Measurements from ENCODE around the gene BCAR1.
"Not testable (repeated sequence)": the region's sequence is repeated elsewhere in the genome, so short reads cannot be mapped to it uniquely, and the experiment has no call there.

The BCAR1 gene

DNA sequence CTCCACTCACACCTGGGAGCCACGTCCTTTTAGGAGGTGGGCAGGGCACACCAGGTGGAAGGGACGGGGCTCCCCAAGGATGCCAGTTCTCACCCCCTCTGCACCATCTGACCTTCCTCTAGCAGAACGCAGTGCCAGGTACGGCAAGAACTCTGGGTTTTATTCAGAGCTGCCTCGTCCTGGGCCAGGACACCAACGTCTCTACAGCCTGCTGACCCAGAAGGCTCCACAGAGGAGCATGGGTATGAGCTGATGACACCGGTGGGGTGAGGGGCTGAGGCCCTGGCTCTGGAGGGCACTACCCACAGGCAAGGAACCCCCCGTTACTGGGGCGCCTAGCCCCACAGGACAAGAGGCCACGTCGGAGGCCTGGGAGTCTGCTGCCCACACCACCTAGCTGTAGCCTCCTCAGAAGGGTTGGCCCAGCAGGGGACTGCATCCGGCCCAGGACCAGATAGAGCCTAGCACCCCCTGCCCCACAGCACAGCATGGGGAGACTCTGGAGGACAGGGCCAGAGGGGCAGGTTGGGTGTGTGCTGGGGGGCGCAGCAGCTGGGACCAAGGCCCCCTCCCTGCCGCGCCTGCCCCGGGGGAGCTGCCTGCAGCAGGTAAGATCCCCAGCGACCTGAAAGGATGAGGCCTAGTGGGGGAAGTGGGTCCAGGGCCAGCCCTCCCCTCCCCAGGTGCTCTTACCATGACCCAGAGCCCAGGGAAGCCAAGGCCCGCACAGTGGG, 13.9 kb downstream of the BCAR1 start:
- DNase-seq = no peak

DNA sequence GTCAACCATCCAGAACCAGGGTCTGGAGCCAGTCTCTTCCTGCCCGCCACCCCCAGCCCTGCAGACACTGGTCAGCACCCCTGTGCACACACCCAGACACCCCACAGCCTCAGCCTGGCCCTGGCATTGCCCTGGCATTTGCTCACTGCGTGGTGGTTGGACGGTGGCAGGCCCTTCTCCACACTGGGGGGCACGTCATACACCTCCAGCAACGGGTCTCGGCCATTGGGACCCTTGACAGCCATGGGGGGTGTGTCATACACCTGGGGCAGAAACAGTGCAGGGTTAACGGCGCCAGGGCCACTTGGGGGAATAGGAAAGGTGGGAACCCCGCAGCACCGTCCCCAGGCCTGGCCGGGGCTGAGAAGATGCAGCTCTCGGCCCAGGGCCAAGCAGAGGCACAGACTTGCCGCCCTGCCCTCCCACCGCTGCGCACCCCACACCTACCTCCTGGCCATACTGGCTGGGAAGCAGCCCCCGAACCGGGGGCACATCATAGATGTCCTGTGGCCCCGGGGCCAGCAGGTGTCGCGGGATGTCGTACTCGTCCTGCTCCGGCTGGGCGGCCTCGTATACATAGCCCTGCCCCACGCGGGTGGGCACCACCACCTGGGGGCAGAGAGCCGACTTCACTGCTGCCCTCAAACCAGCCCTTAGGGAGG, 14.6 kb downstream of the BCAR1 start:
- DNase-seq = no peak

DNA sequence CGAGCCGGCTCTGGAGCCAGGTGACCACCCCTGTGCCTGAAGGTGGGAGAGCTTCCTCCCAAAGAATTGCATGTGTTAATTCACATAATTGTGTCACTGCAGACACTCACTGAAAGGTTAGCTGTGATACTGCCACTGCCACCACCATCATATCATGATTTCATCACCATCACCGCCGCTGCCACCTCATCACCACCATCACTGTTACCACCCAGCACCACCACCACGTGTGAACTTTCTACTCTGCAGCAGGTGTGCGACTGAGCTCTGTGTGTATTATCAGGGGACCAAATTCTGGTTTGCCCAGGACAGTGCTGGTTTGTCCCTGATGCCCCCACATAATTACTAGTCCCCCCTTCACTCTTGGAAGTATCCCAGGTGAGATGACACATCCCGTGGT, 15.2 kb downstream of the BCAR1 start:
- peak; percentile 51 for DNase-seq

DNA sequence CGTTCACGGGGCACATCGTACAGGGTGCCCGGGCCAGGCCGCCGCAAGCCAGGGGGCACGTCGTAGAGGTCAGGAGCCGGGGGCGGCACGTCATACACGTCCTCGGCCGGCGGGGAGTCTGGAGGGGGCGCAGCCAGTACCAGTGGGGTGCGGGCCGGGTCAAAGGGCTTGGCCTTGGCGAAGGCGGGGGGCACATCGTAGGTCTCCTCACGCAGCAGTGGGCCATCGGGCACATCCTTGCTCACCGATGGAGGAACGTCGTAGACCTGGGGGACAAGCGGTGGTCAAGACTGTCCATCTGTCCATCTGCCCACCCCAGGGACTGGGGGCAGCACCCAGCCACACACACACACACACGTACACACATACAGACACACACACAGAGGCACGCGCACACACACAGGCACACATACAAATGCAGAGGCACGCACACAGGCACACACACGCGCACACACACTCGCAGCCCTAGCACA, 15.7 kb downstream of the BCAR1 start:
- no peak for DNase-seq

DNA sequence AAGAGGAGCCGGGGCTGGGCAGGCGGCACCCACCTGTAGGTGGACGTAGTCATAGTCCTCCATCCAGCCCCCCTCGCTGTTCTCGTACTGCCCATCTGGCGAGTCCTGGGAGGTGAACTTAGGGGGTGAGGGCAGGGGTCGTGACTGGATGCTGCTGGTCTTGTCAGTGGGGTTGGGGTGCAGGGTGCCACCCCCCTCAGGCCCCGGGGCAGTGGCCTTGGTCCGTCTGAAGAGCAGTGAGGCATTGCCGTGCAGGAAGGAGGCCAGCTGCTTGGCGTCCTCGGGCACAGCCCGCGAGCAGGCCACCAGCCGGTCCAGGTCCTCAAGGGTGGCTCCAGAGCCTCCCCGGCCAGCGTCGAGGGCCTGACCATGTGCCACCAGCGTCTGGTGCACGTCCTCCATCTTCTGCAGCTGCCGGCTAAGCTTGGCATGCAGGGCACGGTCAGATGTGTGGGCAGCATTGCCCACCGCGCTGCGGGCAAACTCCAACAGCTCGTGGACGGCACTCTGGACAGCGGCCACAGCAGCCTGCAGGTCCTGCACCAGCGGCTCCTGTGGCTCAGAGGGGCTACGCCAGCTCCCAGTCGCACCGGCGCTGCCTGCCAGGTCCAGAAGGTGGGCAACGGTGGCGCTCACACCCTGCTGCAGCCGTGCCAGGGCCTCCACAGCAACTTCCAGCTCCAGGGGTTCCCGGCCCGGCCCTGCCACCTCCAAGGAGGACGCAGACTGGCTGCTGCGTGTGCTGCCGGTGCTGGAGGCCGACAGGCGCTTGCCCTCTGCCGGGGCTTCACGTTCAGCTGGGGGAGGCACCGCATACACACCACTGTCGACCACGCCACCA, 16.3 kb downstream of the BCAR1 start:
- no peak for DNase-seq

DNA sequence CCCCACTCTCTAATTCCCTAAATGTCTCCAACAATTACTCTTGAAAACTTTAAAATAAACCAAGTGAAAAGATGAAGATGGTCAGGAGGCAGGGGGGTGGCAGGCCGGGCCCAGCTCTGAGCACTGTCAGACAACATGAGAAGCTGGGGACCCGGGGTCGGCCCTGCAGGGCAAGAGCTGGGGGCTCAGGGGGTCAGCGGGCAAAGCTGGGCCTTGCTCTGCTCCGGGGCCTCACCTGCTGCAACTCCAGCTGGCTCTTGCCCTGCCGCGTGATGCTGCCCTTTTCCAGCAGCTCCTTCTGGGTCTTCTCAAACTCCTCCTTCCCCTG, 17.8 kb downstream of the BCAR1 start:
- no peak for DNase-seq

DNA sequence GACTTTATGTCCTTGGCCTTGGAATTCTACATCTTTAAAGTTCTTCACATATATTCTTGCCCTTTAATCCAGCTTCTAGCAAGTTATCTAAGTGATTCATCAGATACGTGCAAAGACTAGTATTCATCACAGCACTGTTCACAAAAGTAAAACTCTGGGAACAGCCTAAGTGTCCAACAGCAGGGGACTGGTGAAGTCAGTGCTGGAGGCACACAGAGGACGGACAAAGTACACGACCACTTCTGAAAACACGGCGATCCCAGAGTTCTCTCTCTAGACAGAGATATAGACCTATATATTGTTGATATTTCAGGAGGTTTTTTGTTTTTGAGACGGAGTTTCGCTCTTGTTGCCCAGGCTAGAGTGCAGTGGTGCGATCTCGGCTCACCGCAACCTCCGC, 19.9 kb downstream of the BCAR1 start:
- no peak for DNase-seq

DNA sequence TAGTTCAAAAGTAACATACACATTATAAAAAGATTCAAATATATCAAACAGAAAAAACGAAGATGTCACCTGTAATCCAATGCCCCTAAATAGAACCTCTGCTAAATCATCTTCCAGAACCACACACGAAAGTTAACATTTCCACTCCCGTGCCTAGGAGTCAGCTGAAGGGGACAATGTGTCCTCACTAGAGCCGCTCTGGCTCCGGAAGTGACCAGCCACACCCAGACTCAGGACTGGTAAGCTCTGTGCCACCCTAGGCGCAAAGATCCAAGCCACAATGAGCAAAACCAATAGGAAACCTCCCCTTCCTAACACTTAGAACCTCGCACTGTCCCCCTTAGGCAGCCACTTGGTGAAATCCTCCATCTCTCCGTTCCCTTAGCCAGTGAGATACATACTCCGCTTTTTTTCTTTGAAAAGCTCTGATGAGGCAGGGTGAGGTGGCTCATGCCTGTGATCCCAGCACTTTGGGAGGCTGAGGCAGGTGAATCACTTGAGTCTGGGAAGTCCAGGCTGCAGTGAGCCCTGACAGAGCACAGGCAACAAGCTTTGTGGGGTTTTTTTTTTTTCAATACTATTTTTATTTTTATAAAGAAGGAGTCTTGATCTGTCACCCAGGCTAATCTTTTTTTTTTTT, 20.8 kb downstream of the BCAR1 start:
- no peak for DNase-seq

DNA sequence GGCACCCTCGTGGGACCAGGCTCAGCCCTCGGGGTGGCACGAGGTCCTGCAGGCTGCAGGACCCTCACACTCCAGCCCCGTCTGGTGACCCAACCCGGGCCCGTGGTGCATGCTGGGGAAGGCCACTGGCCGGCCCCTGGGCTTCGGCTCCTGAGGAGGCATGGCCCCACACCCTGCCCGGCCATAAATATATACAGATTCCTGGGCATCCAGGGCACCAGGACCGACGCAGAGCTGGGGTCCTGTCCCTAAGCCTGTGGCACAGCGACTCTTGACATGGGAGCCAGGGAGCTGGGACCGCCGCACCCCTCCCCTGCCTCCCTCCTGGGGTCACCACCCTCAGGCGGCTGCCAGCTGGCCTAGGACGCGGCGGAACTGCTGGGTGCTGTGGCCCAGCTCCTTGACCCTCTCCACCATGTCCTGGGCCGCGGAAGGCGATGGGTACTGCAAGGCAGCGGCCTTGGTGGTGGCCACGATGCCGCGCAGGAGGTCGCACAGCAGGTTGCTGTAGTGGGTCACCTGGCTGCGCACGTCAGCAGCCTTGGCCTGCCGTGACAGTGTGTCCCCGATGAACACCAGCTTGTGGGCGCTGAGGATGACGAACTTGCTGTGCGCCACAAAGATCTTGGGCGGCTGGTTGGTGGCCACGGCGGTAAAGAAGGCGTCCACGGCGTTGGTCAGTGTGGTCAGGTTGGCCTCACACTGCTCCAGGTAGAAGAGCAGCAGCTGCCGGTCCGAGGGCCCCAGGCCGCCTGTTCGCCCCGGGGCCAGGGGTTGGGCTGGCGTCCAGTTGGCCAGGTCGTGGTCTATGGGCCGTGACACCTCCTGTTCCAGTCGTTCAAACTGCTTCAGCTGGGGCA, 22.0 kb downstream of the BCAR1 start:
- DNase-seq = no peak

DNA sequence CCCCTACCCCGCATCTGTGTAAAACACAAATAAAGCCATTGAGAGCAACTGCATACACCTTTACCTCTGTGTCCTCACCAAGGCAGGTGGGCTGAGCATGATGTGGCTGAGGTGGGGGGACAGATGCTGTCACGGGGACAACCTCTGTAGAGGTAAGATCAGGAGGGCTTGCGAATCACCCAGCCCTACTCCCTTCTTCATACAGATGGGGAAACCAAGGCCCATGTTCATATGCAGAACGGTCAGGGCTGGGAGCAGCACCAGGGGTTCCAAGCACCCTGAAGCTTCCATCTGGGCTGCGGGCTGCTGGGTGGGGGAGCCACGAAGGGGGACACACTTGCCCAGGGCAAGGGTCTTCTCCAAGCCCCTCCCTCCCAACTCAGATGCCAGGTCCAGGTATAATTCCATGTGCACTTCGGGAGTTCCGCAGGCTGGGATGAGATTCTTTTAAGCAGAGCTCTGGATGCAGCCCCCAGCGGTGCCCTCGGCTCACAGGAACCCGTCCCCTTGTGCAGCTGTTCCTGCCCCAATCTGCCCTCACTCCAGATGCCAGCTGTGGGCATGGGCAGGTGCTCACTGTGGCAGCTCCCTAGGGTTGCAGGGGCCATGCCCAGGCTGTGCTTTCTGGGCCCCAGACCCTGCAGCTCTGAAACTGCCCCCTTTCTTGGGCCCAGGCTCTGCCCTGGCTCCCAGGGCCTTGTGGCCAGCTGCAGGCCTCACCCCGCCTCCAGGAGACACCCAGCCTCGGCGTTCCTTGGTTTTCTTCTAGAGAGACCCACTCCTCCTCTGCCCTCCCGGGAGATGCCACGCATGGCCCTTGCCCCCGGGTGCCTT, 23.1 kb downstream of the BCAR1 start:
- DNase-seq = no peak

DNA sequence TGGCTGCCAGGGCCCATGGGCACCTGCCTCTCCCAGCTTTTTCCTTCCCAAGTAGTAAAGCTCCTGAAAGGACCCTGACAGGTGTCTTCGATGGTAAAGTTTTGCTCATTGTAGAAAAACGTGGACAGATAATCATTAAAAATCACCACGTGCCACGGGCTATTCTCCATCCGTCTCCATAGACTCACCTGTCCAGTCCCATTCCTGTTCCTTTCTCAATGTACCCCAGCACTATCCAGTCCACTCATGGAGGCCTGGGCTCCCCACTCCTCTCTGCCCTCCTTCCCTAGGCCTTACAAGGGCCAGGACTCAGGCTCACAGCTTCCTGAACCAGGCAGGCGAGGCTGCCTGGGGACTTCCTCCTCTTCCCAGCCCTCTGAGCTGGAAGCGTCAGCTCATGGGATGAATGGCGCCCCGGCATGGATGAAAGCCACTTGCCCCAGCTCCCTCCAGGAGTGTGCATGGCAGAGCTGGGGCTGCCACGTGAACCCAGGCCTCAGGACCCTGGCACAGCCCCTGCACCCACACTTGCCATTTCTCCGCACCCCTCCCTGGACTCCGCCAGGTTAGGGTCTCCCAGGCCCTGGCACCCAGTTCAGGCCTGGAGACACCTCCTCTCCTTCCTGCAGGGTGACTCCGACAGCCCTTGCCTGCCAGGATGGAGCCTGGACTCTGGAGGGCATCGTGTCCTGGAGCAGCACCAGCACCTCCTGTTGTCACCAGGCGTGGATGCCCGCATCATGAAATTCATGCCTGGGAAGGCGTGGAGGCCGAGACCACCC, 23.9 kb downstream of the BCAR1 start:
- no peak for DNase-seq

DNA sequence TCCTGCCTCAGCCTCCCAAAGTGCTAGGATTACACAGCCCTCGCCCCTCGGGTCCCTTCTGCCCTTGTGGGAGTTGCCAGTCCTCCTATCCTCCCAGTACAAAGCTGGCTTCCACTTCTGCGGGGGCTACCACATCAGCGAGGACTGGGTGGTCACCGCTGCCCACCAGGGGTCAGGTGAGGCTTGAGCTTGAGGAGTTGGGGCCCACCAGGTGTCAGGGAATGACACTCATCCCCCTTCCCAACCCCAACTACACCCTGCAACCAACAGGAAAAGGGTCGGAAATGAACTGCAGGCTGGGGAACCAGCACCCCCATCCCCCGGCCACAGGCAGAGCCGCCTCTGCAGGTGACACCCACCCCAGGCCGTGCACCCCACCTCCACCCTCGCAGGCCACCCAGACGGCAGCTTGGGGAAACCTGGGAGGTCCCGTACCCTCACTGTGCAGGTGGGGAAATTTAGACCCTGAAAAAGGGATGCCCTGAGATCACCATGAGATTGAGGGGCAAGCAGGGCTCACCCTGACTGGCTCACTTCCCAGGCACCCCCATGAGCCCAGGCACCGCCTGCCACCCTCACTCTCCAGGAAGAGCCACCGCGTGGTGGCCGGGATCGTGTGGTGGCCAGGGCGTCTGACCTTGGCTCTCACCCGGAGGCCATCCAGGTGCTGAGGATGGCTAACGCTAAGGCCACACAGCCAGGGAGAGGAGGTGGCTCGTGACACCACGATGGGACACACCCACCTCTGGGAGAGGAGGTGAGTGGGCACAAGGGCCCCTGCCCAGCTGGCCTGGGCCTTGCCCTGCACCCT, 24.7 kb downstream of the BCAR1 start:
- no peak for DNase-seq

DNA sequence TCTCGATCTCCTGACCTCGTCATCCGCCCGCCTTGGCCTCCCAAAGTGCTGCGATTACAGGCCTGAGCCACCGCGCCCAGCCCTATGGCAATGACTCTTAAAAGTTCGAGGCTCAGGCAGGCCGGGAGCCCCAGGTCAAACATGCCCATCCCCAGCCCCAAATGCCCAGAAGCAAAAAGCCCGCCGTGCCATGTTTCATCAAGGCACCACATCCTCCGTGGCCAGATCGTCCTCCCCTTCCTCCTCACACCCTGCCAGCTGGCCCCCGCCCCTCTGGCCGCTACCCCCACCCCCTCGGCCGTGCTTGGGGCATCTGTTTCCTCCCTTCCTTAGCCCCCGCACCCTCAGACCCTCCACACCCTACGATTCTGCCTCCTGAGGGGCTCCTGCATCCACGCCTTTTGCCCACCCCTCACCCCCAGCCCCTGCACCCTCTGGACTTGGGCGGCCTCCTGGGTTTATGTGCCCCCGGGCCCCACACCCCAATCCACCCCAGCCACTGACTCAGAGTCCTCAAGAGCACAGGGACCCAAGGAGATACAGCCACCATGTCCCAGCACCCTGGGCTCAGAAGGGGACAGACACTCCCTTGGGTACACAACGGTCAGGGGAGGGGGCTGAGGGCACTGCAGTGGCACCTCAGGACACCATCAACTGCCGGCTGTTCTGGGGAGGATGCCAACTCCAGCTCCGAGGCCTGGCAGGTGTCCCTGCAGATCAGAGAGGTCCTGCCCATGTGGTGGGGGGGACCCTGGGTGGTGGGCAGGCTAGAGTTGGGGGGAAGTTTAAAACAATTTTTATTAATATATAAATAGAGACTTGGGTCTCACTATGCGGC, 25.5 kb downstream of the BCAR1 start:
- no peak for DNase-seq

DNA sequence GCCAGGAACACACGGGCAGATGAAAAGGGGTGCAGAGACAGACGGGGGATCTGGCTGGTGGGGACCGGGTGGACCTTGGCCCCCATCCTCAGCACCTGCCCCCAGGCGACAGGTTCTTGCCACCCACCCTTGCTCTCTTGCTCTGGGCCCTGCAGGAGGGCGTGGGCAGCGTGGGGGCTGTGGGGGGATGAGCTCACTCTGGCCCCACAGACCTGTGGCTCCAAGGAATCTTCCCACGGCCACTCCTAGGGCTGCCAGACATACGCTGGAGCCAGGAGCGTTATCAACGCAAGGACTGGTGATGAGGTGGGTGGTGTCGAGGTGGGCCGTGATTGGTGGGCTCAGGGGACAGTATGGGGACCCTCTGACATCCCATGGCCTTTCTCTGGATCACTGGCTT, 26.3 kb downstream of the BCAR1 start:
- no peak for DNase-seq

DNA sequence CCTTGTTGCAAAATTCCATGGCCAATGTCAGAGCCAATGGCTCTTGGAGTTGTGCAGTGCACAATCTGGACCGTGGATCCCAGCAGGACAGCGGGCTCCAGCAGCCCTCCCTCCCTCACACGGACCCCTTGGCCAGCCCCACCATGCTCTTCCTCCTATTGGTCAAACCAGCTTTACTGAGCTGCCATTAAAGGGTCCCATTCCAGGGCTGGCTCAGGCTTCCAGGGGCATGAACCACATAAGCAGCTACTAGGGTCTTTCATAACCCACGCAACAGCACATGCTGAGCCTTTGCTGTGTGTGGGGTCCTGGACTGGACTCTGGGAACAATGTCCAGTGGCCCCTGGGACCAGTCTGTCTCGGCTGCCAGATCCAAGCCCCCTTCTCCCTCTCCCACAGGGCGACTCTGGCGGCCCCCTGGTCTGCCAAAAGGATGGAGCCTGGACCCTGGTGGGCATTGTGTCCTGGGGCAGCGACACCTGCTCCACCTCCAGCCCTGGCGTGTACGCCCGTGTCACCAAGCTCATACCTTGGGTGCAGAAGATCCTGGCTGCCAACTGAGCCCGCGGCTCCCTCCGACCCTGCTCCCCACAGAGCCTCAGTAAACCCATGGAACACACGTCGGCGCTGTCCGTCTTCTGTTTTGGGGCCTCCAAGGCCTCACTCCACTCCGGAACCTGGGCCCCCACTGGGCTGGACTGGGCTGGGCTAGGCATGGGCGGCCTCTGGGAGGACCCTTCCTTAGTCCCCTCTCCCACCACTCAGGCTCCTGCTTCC, 26.9 kb downstream of the BCAR1 start:
- no peak for DNase-seq

DNA sequence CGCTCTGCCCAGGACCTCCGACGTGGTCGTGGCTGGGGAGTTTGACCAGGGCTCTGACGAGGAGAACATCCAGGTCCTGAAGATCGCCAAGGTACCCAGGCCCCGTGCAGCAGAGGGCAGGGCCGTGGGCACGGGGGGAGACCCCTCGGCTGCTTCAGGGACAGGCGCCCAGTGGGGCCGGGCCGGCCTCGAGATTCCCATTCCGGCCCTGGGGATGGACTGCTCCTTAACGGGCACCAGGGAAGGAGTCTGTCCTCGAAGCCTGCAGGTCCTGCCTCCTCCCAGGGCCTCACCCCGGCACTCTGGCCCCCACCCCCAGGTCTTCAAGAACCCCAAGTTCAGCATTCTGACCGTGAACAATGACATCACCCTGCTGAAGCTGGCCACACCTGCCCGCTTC, 28.3 kb downstream of the BCAR1 start:
- DNase-seq = not testable (repeated sequence)

DNA sequence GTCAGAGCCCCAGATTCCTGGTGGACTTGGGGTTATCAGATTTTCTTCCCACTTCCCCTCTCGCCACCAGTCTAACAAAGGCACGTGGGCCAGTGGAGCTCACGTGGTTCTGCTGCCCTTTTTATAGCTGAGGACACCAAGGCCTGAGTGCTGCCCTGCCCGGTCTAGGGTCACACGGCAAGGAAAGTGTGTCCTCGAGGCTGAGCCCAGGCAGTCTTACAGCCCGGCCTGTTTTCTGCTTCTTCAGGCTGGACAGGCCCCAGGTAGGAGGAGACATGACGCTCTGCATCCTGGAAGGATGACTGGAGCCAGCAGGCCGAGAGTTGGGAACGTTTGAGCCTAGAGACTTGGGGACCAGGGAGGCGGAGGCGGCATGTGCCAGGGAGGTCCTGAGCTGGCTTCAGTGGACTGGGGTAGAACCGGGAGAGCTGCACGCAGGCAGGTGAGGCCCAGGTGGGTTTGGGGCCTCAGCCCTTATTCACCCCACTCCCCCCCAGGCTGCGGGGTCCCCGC, 29.1 kb downstream of the BCAR1 start:
- no peak for DNase-seq

DNA sequence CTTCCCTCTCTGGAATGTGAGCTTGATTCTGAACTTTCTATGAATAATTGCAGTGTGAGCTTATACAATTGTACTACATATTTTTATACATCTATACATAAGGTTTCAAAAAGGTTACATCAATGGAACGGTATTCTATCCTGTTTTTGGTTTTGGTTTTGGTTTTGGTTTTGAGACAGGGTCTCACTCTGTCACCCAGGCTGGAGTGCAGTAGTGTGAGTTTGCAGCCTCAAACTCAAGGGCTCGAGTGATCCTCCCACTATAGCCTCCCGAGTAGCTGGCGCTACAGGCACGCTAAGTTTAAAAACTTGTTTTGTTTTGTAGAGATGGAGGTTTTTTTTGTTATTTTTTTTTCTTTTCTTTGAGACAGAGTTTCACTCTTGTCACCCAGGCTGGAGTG, 31.6 kb downstream of the BCAR1 start:
- DNase-seq = no peak

Data from activated CD4-positive, alpha-beta T cell treated with anti-CD3 and anti-CD28 coated beads, Interleukin-2, amount 50 U/mL, for 16 hours (primary cell).